Skeletal muscle tissue (tissue), 4 donors: ENCODE results near the gene CTIF. TPM values are rescaled to one million over a fixed set of nuclear protein-coding genes. Genes with fewer than 3 reads are reported as not detected.

Experiments used
- H3K27ac ChIP-seq: one replicate; pipeline ENCODE4 v1.7.0; 2013; ENCODE audit warnings: mild to moderate bottlenecking, low read depth, low read length, inconsistent platforms
- H3K27me3 ChIP-seq, 3 donors: one replicate each; pipeline ENCODE4 v1.7.0; 2013; ENCODE audit warnings: low read length in 3 of 3; ENCODE audit not compliant: control insufficient read depth in 3 of 3, insufficient read depth in 3 of 3
- H3K36me3 ChIP-seq, 3 donors: one replicate each; pipeline ENCODE4 v1.7.0; 2013; ENCODE audit warnings: low read length in 3 of 3; ENCODE audit not compliant: control insufficient read depth in 3 of 3, insufficient read depth in 3 of 3
- H3K4me1 ChIP-seq, 3 donors: one replicate each; pipeline ENCODE4 v1.7.0; 2013; ENCODE audit warnings: low read length in 3 of 3, mild to moderate bottlenecking in 3 of 3; ENCODE audit not compliant: control insufficient read depth in 3 of 3, insufficient read depth in 3 of 3
- H3K4me3 ChIP-seq, 3 donors: one replicate each; pipeline ENCODE4 v1.7.0; 2013; ENCODE audit warnings: low read length in 3 of 3
- H3K9ac ChIP-seq, 3 donors: one replicate each; pipeline ENCODE4 v1.7.0; 2013; ENCODE audit warnings: low read length in 3 of 3, mild to moderate bottlenecking in 3 of 3, moderate library complexity in 2 of 3, low read depth in 1 of 3
- H3K9me3 ChIP-seq, 3 donors: one replicate each; pipeline ENCODE4 v1.7.0; 2013; ENCODE audit warnings: low read length in 3 of 3; ENCODE audit not compliant: control insufficient read depth in 3 of 3
- total RNA-seq: library from RNA; depleted of rRNA; stranded (reverse); fragments of >200 nt; gene quantifications from one replicate; pipeline ENCODE4 v1.2.3, GENCODE V29; 2014
- donor health status: Osteomylitis.

The CTIF gene
- total RNA-seq, 1 donor from 2014 or later, result 16.7 TPM

DNA sequence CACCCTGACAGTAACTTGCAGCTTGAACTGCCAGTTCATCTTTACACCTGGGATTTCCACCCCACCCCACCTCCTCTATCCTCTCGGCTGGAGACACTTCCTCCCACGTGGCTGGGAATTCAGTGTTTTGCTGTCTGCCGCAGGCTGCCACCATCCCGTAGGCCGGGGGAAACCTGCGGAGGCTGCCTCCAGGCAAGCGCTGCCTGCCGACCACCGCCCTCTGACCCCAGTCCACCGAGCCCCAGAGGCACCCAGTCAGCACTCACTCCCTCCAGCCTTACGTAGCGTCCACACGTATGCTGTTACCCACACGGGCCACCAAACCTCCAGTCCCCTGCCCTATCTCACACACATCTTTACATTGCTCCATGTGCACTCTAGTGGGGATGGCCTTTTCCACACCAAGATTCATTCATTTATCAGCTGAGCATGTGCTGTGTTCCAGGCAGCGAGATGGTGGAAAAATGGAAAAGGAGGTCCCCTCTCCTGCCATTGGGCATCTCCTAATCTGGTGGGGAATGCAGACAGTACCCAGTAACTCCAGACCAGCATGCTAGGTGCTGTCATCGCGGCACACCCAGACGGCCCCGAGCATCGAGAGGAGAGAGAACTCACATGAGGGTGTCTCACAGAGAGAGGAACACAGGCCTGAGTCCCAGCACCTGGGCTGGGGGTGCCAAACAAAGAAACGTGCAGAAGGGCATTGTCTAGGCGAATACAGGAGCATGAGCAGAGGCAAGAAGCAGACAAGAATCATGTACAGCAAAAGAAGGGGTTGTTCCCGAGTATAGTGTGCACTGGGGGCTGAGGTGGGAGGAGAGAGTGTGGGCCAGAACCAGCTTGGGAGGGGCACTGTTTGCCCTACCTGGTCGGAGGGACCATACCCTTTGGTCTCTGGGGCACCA lies 245.0 kb downstream of the CTIF start:
- peaks cover 0 to 2% (median 2%) of the 10 kb centered on the region in 3 donors for H3K36me3 ChIP-seq
- no peak overlapping the region for H3K4me3 ChIP-seq
- peak overlapping the region in 2 of 3 donors; percentile 7 to 83 for H3K9ac ChIP-seq
- H3K9me3 ChIP-seq, result no peaks in the 10 kb centered on the region
- H3K27me3 ChIP-seq, result no peaks in the 10 kb centered on the region
- H3K4me1 ChIP-seq, result peaks cover 47 to 71% (median 62%) of the 10 kb centered on the region in 3 donors
- H3K27ac ChIP-seq, result no peak overlapping the region

DNA sequence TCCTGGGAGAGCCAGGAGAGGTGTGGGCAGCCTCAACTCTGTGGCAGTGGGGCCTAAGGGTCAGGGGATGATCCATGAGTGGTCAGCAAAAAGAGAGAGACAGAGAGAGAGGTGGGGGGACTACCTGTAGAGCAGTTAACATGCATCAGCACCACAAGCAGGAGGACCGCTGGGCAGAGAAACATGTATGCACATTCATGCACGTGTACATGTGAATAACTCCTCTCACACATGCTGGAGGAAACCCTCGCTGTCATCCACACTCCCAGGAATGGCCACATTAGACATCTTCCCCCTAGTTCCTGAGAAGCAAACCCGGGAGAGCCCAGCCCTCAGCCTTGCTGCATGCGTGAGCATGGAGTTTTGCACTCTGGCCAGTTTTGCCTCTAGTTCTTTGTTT lies 245.8 kb downstream of the CTIF start:
- H3K27me3 ChIP-seq, result no peaks in the 10 kb centered on the region
- H3K27ac ChIP-seq, result no peak overlapping the region
- peaks cover 0 to 2% (median 2%) of the 10 kb centered on the region in 3 donors for H3K36me3 ChIP-seq
- no peak overlapping the region for H3K4me3 ChIP-seq
- H3K9ac ChIP-seq, result no peak overlapping the region
- H3K9me3 ChIP-seq, result no peaks in the 10 kb centered on the region
- peaks cover 45 to 65% (median 58%) of the 10 kb centered on the region in 3 donors for H3K4me1 ChIP-seq

- no peaks in the 10 kb centered on the region for H3K9me3 ChIP-seq
- no peak overlapping the region for H3K27ac ChIP-seq
- peaks cover 45 to 65% (median 59%) of the 10 kb centered on the region in 3 donors for H3K4me1 ChIP-seq
Measured at GRCh38 chr18:48785091-48785614, 246.3 kb downstream of the CTIF start.

DNA sequence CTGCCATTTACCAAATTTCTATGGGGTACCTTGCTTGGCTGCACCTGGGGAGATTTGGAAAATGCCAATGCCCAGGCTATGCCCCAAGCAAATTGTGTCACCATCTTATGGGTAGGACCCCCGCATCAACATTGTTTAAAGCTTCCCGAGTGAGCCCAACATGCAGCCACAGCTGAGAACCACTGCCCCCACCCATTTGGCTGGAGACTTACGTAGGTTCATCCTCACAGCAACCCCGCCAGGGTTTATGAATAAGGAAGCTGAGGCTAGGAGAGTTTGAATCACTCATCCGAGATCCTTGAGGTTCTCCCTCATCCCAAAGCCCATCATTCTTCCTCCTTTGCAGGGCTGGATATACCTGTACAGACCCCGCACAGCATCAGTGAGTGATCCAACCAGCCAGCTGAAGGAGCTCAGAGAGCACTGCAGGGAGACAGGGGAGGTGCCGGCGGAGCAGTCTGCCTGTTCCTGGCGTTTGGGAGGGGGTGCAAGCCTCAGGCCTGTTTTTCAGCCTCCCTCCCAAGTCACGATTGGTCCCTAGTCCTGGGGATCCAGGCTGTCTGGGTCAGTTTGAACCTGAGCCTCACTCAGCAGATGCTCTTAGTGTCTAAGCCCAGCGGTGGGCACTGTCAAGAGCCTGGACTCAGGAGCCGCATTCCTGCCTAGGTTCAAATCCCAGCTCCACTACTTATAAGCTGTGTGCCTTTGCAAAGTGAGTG lies 247.1 kb downstream of the CTIF start:
- Histone ChIP-seq H3K9ac (peak overlapping the region in 1 of 3 donors; percentile 3), H3K9me3 (no peaks in the 10 kb centered on the region), H3K4me1 (peaks cover 41 to 65% (median 59%) of the 10 kb centered on the region in 3 donors), H3K36me3 (peaks cover 0 to 2% (median 2%) of the 10 kb centered on the region in 3 donors), H3K27ac (no peak overlapping the region), H3K4me3 (no peak overlapping the region), H3K27me3 (no peaks in the 10 kb centered on the region)

More at GRCh38 chr18:48785091-48785614, 246.3 kb downstream of the CTIF start:
- Histone ChIP-seq H3K4me3 (no peak overlapping the region), H3K9ac (no peak overlapping the region), H3K27me3 (no peaks in the 10 kb centered on the region), H3K36me3 (peaks cover 0 to 2% (median 2%) of the 10 kb centered on the region in 3 donors)

- H3K27ac ChIP-seq, result no peak overlapping the region
- no peak overlapping the region for H3K4me3 ChIP-seq
- no peaks in the 10 kb centered on the region for H3K9me3 ChIP-seq
- no peak overlapping the region for H3K9ac ChIP-seq
- peaks cover 38 to 63% (median 57%) of the 10 kb centered on the region in 3 donors for H3K4me1 ChIP-seq
- peaks cover 0 to 3% (median 2%) of the 10 kb centered on the region in 3 donors for H3K36me3 ChIP-seq
- H3K27me3 ChIP-seq, result no peaks in the 10 kb centered on the region
Measured at GRCh38 chr18:48786455-48787202, 247.8 kb downstream of the CTIF start.

- Histone ChIP-seq H3K4me1 (peaks cover 32 to 59% (median 50%) of the 10 kb centered on the region in 3 donors), H3K36me3 (peaks cover 0 to 3% (median 2%) of the 10 kb centered on the region in 3 donors), H3K27ac (no peak overlapping the region), H3K27me3 (no peaks in the 10 kb centered on the region), H3K9me3 (no peaks in the 10 kb centered on the region), H3K4me3 (no peak overlapping the region), H3K9ac (no peak overlapping the region)
Measured at GRCh38 chr18:48787203-48788151, 248.6 kb downstream of the CTIF start.

- H3K4me3 ChIP-seq, result no peak overlapping the region
- no peak overlapping the region for H3K27ac ChIP-seq
- H3K36me3 ChIP-seq, result peaks cover 0 to 3% (median 2%) of the 10 kb centered on the region in 3 donors
- H3K9me3 ChIP-seq, result no peaks in the 10 kb centered on the region
- H3K9ac ChIP-seq, result no peak overlapping the region
- peaks cover 30 to 59% (median 48%) of the 10 kb centered on the region in 3 donors for H3K4me1 ChIP-seq
- H3K27me3 ChIP-seq, result no peaks in the 10 kb centered on the region
Measured at GRCh38 chr18:48788373-48788772, 249.5 kb downstream of the CTIF start.

DNA sequence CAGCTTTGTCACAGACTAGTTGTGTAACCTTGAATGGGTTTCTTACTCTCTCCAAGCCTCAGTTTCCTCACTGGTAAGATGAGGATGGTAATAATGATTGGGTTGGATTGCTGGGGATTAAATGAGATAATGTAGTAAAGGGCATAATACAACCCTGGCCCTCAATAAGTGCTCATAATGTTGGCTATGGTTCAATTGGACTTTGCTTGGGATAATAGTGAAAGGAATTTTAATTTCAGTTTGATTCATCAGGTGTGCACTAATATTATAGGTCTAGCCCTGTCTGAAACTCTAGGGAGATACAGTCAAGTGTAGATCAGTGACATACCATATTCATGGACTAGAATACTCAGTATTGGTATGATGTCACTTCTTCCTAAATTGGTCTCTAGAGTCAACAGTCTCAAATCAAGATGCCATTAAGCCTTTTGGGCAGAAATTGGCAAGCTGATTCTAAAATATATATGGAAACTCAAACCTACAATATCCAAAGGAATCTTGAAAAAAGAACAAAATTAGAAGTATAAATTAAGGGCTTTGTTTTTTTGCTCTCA lies 250.5 kb downstream of the CTIF start:
- no peaks in the 10 kb centered on the region for H3K27me3 ChIP-seq
- no peak overlapping the region for H3K4me3 ChIP-seq
- no peaks in the 10 kb centered on the region for H3K9me3 ChIP-seq
- peaks cover 24 to 55% (median 38%) of the 10 kb centered on the region in 3 donors for H3K4me1 ChIP-seq
- peak overlapping the region; percentile 84 for H3K27ac ChIP-seq
- no peak overlapping the region for H3K9ac ChIP-seq
- peaks cover 0 to 2% (median 0%) of the 10 kb centered on the region in 3 donors for H3K36me3 ChIP-seq
